Neural progenitor cell (in vitro differentiated cells): ENCODE data around the gene KCND1. TPM values are rescaled to one million over a fixed set of nuclear protein-coding genes. Genes with fewer than 3 reads are reported as not detected.

ENCODE experiments used
- DNase-seq: peaks from one replicate; pipeline ENCODE4 v3.0.0-alpha.2; 2016; ENCODE audit warnings: low spot score
- H2AFZ ChIP-seq: fragments of 200-600 bp; sonication (generic); replicated peaks from 2 replicates; pipeline ENCODE4 v1.6.1; 2016; ENCODE audit warnings: antibody characterized with exemption
- H3F3A ChIP-seq: fragments of 200-600 bp; sonication (generic); 2 replicates; pipeline ENCODE4 v1.6.1; 2016; ENCODE audit warnings: antibody characterized with exemption, low read depth
- H3K27ac ChIP-seq: fragments of 200-600 bp; sonication (generic); 2 replicates; pipeline ENCODE4 v1.5.1; 2016; ENCODE audit warnings: mild to moderate bottlenecking
- H3K27me3 ChIP-seq: fragments of 200-600 bp; sonication (generic); 2 replicates; pipeline ENCODE4 v1.6.1; 2016; ENCODE audit warnings: mild to moderate bottlenecking, moderate library complexity
- H3K36me3 ChIP-seq: fragments of 200-600 bp; sonication (generic); 2 replicates; pipeline ENCODE4 v1.5.1; 2016
- H3K4me1 ChIP-seq: fragments of 200-600 bp; sonication (generic); 2 replicates; pipeline ENCODE4 v1.6.1; 2016; ENCODE audit warnings: mixed run types
- H3K4me2 ChIP-seq: fragments of 200-600 bp; sonication (generic); 2 replicates; pipeline ENCODE4 v1.6.1; 2016
- H3K4me3 ChIP-seq: fragments of 200-600 bp; sonication (generic); 2 replicates; pipeline ENCODE4 v1.5.1; 2016
- H3K79me2 ChIP-seq: fragments of 200-600 bp; sonication (generic); 2 replicates; pipeline ENCODE4 v1.6.1; 2016; ENCODE audit warnings: low read depth
- H3K9ac ChIP-seq: fragments of 200-600 bp; sonication (generic); 2 replicates; pipeline ENCODE4 v1.6.1; 2016
- H3K9me3 ChIP-seq: fragments of 200-600 bp; sonication (generic); 2 replicates; pipeline ENCODE4 v1.5.1; 2016; ENCODE audit warnings: low read depth
- H4K20me1 ChIP-seq: fragments of 200-600 bp; sonication (generic); 2 replicates; pipeline ENCODE4 v1.6.1; 2016; ENCODE audit warnings: low read depth
- H3K27ac Mint-ChIP-seq: 3 replicates; pipeline ENCODE4 v1.8.0; 2021; ENCODE audit warnings: mixed read lengths
- H3K27me3 Mint-ChIP-seq: 2 replicates; pipeline ENCODE4 v1.8.0; 2022; ENCODE audit warnings: low read depth, mild to moderate bottlenecking, inconsistent platforms, moderate library complexity, mixed read lengths; ENCODE audit not compliant: insufficient read depth
- H3K36me3 Mint-ChIP-seq: 3 replicates; pipeline ENCODE4 v1.8.0; 2021; ENCODE audit warnings: mixed read lengths
- H3K4me1 Mint-ChIP-seq: 3 replicates; pipeline ENCODE4 v1.8.0; 2021; ENCODE audit warnings: mixed read lengths
- H3K4me3 Mint-ChIP-seq: 3 replicates; pipeline ENCODE4 v1.8.0; 2021; ENCODE audit warnings: mild to moderate bottlenecking, moderate library complexity, mixed read lengths
- H3K9me3 Mint-ChIP-seq: 3 replicates; pipeline ENCODE4 v1.8.0; 2020; ENCODE audit warnings: mixed read lengths
- CTCF ChIP-seq: fragments of 200-600 bp; sonication (generic); IDR thresholded peaks from 2 replicates; pipeline ENCODE4 v1.5.1; 2017; ENCODE audit warnings: antibody characterized with exemption, mild to moderate bottlenecking
- EZH2 ChIP-seq: fragments of 200-600 bp; sonication (generic); IDR thresholded peaks from 2 replicates; pipeline ENCODE4 v1.6.1; 2017; ENCODE audit warnings: antibody characterized with exemption, mild to moderate bottlenecking, moderate library complexity
- EZH2phosphoT487 ChIP-seq: fragments of 200-600 bp; sonication (generic); IDR thresholded peaks from 2 replicates; pipeline ENCODE4 v1.6.1; 2017; ENCODE audit warnings: antibody characterized with exemption
- total RNA-seq: library from RNA; depleted of rRNA; stranded (reverse); fragments of >200 nt; gene quantifications from 2 replicates; pipeline ENCODE4 v1.2.3, GENCODE V29; 2015; ENCODE audit warnings: low replicate concordance

KCND1 gene
- total RNA-seq, 1 donor from 2014 or later, result 0.39 TPM

GRCh38 chrX:49000636-49001035 lies 29.0 kb upstream of the KCND1 start:
- H3K9ac ChIP-seq, result no peak overlapping the region
- H3K4me3 Mint-ChIP-seq, result peak overlapping the region; percentile 98
- H3K27ac Mint-ChIP-seq, result no peak overlapping the region
- H3K36me3 ChIP-seq, result no peaks in the 10 kb centered on the region
- H3K9me3 ChIP-seq, result no peaks in the 10 kb centered on the region
- H3K4me1 ChIP-seq, result no peaks in the 10 kb centered on the region
- peaks cover 3% of the 10 kb centered on the region for H3K9me3 Mint-ChIP-seq
- peaks cover 6% of the 10 kb centered on the region for H3K27me3 Mint-ChIP-seq
- no peak for DNase-seq
- H3K4me2 ChIP-seq, result peak overlapping the region; percentile 81
- no peak overlapping the region for H2AFZ ChIP-seq
- peaks cover 15% of the 10 kb centered on the region for H3K4me1 Mint-ChIP-seq
- H3F3A ChIP-seq, result no peaks in the 10 kb centered on the region
- peaks cover 16% of the 10 kb centered on the region for H3K79me2 ChIP-seq
- H3K36me3 Mint-ChIP-seq, result peaks cover 1% of the 10 kb centered on the region
- no peaks in the 10 kb centered on the region for H3K27me3 ChIP-seq
- peaks cover 8% of the 10 kb centered on the region for H4K20me1 ChIP-seq
- no peak for TF ChIP-seq EZH2
- TF ChIP-seq EZH2phosphoT487, result no peak
- TF ChIP-seq CTCF, result no peak
- H3K27ac ChIP-seq, result no peak overlapping the region
- no peak overlapping the region for H3K4me3 ChIP-seq

GRCh38 chrX:48999030-48999429 lies 27.4 kb upstream of the KCND1 start:
- Mint-ChIP-seq H3K9me3 (peaks cover 3% of the 10 kb centered on the region), H3K4me3 (no peak overlapping the region), H3K27ac (no peak overlapping the region), H3K36me3 (peaks cover 1% of the 10 kb centered on the region), H3K27me3 (peaks cover 6% of the 10 kb centered on the region), H3K4me1 (peaks cover 15% of the 10 kb centered on the region)
- H3K4me1 ChIP-seq, result no peaks in the 10 kb centered on the region
- no peak overlapping the region for H3K4me2 ChIP-seq
- no peak overlapping the region for H3K27ac ChIP-seq
- peaks cover 16% of the 10 kb centered on the region for H3K79me2 ChIP-seq
- no peaks in the 10 kb centered on the region for H3F3A ChIP-seq
- H3K9ac ChIP-seq, result no peak overlapping the region
- no peak overlapping the region for H2AFZ ChIP-seq
- no peak for TF ChIP-seq CTCF
- no peak for TF ChIP-seq EZH2
- no peak for TF ChIP-seq EZH2phosphoT487
- no peaks in the 10 kb centered on the region for H3K27me3 ChIP-seq
- DNase-seq, result no peak
- H3K36me3 ChIP-seq, result no peaks in the 10 kb centered on the region
- no peaks in the 10 kb centered on the region for H3K9me3 ChIP-seq
- no peak overlapping the region for H3K4me3 ChIP-seq
- H4K20me1 ChIP-seq, result peaks cover 8% of the 10 kb centered on the region

- H3K9ac ChIP-seq, result no peak overlapping the region
- no peak overlapping the region for H2AFZ ChIP-seq
- Mint-ChIP-seq H3K27ac (no peak overlapping the region), H3K36me3 (peaks cover 1% of the 10 kb centered on the region), H3K4me1 (peaks cover 11% of the 10 kb centered on the region), H3K27me3 (peaks cover 6% of the 10 kb centered on the region), H3K9me3 (peaks cover 3% of the 10 kb centered on the region), H3K4me3 (no peak overlapping the region)
- no peak overlapping the region for H3K27ac ChIP-seq
- no peaks in the 10 kb centered on the region for H3K4me1 ChIP-seq
- H4K20me1 ChIP-seq, result peaks cover 8% of the 10 kb centered on the region
- no peak overlapping the region for H3K4me2 ChIP-seq
- no peaks in the 10 kb centered on the region for H3K27me3 ChIP-seq
- H3K4me3 ChIP-seq, result no peak overlapping the region
- no peak for DNase-seq
- H3K36me3 ChIP-seq, result no peaks in the 10 kb centered on the region
- TF ChIP-seq EZH2 (no peak), CTCF (no peak), EZH2phosphoT487 (no peak)
- no peaks in the 10 kb centered on the region for H3F3A ChIP-seq
- no peaks in the 10 kb centered on the region for H3K9me3 ChIP-seq
- peaks cover 16% of the 10 kb centered on the region for H3K79me2 ChIP-seq
Measured at GRCh38 chrX:48998391-48998790, 26.7 kb upstream of the KCND1 start.
